ENCODE data around the gene ITGAE.
"Not testable (repeated sequence)": the region's sequence is repeated elsewhere in the genome, so short reads cannot be mapped to it uniquely, and the experiment has no call there.

ITGAE gene

DNA sequence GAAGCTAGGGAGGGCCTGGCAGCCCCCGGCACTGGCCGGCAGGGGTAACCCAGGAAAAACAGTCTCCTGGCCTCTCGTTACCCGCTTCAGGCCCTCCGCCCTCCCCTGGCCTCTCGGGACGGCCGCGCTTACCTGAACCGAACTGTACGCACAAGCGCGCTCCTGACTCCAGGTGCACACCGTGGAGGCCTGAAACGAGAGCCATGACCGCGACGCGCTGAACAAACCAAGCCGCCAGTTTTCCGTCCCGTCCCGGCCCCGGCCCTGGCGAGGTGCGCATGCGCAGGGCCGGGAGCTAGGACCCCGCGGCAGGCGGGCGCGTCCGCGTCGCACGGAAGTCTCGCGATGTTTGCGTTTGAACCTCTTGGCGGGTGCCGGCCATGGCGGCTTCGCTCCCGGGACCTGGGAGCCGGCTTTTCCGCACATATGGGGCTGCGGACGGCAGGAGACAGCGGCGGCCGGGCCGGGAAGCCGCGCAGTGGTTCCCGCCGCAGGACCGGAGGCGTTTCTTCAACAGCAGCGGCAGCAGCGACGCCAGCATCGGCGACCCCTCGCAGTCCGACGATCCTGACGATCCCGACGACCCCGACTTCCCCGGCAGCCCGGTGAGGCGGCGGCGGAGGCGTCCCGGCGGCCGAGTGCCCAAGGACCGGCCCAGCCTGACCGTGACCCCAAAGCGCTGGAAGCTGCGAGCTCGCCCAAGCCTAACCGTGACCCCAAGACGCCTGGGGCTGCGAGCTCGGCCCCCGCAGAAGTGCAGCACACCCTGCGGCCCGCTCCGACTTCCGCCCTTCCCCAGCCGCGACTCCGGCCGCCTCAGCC lies 77.2 kb downstream of the ITGAE start, which contains the start of gene HASPIN:
Gene HASPIN, plus strand, starts transcription at position 348 of the 822 bp plus-strand sequence. Its CDS starts 33 bp downstream, at position 381.
- peak; percentile 25 for DNase-seq

DNA sequence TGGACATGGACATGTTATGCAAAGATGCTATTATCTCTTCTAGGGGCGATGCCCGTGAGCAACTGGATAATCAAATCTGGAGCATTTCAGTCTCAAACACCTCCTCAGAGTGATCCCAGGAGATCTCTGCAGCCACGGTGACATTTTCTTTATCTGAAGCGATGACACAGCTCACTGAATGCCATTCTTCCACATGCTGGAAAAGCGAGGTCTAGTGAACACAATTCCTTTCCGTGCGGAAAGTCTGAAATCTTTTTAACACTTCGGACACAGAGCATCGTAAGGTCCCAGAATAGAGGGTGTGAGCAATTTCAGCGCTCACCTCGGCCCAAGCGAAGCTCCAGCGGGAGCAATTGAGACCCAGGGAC lies 77.8 kb downstream of the ITGAE start:
- no peak for DNase-seq

DNA sequence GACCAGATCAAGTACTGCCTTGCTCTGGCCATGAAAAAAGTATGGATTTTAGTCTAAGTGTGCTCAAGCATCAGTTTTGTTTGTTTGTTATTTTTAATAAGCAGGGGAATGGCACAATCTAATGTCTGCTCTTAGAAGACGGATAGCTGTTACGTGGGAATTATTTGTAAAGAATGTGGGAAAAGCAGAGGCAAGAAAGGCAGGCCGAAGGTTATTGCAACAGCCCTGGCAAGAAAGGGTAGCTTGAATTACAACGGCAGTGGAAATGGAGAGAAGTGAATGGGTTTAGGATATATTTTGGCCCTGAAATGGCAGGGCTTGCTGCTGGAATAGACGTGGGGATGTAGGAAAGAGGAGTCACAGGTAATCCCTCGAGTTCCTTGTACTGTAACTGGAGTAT lies 78.3 kb downstream of the ITGAE start:
- no peak for DNase-seq

DNA sequence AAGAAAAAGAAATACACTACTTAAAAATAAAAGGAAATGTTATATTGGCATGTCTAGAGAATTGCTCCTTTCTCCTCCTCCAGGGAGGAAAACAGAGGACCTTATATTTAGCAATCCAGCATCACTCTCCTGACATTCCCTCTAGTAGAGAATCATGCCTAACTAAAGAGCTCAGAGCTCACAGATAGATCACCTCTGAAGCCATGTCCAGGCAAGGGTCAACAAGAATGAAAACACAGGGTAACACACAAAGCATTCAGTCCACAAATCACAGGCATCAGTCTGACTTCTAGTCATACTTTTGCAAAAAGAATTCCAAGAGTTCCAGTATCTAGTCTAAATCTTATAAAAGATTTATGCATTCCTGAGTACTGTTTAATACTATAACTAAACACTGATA lies 81.7 kb downstream of the ITGAE start:
- no peak for DNase-seq

DNA sequence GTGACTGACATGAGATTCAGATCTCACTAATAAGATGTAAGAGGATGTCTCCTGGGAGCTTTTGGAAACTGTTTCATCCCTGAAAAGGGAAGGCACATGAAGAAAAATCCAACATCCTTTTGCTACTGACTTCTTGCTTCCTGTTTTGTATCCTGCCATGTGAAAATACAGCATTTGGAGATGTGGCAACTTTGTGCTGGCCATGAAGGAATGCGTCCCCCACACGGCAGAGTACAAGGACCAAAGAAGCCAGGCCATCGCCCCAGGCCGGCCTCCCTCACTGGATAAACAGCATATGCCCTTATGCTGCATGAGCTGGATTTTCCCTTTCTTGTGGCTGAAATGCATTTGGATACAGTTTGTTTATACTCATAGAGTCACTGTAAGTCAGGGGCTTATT lies 82.8 kb downstream of the ITGAE start:
- DNase-seq, result no peak

DNA sequence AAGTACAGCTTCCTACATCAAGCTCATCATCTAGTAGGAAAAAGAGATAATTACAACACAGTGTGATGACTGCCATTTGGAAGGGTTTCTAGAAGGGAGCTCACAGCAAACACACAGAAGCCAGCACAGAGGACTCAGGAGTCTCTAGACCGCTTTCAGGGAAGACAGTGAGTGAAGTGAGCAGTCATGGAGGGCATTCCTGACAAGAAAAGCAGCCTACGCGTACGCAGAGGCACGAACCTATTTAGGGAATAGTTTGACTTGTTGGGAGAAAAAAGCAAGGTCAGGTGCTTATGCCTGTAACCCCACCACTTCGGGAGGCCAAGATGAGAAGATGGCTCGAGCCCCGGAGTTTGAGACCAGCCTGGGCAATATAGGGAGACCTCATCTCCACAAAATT lies 85.7 kb downstream of the ITGAE start:
- DNase-seq, result no peak

DNA sequence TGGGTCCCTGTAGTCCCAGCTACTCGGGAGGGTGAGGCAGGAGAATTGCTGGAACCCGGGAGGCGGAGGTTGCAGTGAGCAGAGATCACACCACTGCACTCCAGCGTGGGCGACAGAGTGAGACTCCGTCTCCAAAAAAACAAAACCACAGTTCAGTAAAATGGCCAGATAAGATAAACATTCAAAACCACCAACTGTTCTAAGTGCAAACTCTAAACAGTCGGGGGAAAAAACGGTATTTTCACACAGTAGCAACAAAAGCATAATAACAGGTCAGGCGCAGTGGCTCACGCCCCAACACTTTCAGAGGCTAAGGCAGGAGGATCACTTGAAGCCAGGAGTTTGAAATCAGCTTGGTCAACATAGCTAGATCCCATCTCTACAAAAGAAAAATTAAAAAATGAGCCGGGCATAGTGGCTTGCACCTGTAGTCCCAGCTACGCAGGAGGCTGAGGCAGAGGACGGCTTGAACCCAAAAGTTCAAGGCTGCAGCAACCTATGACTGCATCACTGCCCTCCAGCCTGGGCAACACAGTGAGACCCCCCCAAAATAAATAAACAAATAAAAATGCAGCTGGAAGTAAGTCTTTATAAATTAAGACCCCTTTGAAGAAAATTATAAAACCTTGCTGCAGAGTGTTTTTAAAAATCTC lies 88.1 kb downstream of the ITGAE start:
- no peak for DNase-seq

DNA sequence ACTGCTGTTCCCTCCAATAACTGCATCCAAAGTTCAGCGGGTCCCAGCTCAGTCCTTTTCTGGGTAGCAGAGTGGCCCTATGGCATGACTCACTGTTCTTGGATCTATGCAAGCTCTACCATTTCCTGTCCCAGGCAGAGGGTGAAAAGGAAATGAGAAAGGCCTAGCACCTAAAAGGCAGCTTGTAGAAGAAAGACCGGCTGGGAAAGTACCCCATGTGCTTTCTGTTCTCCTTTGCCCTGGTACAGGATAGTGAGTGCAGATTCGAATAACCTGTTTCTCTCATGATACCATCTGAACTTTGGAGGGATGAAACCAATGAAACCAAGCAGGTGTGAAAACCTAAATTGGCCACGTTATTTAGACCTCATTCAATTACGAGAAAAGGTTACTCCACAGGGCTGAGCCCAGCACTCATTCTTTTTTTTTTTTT lies 90.0 kb downstream of the ITGAE start:
- DNase-seq, result no peak

DNA sequence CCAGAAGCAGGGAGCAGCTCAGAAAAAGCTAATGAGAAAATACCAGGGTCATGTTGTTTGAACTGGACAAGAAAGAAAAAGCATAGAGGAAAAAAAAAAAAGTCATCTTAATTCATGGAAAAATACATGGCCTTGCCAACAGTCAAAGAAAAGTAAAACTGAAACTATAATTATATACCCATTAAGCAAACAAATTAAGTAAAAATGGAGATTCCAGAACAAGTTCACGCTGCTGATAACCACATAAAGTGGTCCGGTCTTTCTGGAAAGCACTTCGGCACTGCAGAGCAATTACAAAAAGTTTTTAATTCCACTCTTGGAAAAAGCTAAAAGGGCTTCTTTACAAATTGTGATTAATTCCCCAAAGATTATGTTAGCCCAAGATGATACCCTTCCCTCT lies 92.6 kb downstream of the ITGAE start:
- no peak for DNase-seq

DNA sequence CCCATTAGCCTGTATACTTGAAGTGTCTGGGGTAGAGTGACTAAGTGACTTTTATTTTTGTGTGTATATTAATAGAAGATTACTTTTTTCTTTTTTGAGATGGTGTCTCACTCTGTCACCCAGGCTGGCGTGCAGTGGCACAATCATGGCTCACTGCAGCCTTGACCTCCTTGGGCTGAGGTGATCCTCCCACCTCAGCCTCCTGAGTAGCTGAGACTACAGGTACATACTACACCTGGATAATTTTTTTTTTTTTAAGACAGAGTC lies 95.3 kb downstream of the ITGAE start:
- DNase-seq, result not testable (repeated sequence)

DNA sequence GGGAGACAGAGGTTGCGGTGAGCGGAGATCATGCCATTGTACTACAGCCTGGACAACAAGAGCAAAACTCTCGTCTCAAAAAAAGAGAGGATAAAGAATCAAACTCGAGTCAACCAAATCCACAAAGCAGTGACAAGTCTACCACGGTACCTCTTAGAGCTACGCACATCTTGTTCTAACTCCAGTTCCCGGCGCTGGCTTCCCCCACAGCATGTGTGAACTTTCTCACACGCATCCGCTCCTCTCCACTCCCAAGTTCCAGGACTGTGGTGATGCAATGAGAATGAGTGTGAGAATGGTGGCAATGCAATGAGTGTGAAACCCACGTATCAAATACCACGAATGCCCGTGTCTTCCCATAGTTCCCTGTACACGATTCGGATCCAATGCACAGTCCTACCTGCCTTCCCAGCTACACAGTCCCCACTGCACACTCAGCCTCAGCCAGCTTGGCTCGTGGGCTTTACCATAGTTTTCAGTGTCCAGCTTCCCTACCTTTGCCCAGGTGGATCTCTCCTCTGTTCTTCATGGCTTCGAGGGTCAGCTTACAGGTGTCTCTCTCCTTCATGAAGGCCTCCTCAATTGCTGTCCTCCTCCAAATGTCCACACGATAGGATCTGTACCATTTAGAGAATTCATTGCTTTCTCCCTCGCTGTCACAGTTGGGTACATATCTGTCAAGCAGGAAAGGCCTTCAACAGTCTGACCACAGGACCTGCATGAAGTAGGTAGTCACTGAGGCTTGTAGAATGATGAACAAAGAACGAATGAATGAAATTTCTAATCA lies 95.9 kb downstream of the ITGAE start:
- no peak for DNase-seq

DNA sequence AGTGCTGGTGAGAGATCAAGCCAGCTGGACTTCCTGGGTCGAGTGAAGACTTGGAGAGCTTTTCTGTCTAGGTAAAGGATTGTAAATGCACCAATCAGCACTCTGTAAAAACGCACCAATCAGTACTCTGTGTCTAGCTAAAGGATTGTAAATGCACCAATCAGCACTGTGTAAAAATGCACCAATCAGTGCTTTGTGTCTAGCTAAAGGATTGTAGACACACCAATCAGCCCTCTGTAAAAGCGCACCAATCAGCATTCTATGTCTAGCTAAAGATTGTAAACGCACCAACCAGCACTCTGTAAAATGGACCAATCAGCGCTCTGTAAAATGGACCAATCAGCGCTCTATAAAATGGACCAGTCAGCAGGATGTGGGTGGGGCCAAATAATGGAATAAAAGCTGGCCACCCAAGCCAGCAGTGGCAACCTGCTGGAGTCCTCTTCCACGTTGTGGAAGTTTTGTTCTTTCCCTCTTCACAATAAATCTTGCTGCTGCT lies 98.9 kb downstream of the ITGAE start:
- DNase-seq, result not testable (repeated sequence)

DNA sequence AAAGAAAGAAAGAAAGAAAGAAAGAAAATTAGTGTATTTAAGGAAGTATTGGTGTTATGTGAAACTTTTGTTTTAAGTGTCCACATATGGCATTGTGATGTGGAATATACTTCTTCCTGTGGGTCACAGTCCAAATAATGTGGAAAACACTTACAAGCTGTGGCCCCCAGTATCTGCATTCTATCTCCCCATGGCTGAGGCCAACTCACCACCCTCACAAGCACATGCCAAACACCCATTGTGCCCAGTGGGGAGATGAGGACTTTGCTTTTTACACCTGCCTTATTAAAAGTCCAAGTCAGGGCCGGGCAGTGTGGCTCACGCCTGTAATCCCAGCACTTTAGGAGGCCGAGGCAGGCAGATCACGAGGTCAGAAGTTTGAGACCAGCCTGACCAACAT lies 101.0 kb downstream of the ITGAE start:
- no peak for DNase-seq

DNA sequence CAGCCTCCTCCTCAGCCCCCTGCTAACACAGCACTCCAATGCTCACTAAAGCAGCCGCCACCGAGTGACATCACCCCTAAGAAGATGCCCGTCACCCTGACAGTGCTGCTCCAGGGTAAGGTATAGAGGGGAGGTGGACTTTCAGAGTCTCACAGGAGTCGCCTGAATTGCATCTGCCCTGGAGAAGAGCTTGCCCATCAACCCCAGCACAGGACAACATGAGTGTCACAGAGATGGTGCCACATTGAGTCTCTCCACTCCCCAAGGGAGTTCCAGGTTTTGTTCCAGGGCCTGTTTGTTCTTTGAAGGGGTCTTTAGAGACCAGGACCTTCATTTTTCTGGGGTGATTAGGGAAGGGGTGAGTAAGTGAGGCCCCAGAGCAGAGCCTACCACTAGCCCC lies 102.8 kb downstream of the ITGAE start:
- DNase-seq, result no peak

DNA sequence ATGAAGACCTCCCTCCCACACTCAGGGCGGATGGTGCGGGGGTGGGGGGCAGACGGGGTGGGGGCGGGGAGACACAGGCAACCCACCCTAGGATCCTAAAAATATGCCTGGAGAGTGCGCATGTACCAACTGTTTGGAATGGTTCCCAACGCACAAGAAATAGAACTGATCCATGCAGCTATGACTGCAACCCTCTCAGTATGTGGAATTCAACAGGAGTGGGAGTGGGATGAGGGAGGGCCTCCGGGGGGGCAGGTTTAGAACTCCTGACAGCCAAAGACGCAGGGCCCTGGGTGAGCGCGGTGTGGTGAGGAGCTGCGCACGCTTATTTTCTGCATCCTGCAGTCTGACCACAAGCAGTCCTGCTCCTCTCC lies 103.9 kb downstream of the ITGAE start:
- no peak for DNase-seq

DNA sequence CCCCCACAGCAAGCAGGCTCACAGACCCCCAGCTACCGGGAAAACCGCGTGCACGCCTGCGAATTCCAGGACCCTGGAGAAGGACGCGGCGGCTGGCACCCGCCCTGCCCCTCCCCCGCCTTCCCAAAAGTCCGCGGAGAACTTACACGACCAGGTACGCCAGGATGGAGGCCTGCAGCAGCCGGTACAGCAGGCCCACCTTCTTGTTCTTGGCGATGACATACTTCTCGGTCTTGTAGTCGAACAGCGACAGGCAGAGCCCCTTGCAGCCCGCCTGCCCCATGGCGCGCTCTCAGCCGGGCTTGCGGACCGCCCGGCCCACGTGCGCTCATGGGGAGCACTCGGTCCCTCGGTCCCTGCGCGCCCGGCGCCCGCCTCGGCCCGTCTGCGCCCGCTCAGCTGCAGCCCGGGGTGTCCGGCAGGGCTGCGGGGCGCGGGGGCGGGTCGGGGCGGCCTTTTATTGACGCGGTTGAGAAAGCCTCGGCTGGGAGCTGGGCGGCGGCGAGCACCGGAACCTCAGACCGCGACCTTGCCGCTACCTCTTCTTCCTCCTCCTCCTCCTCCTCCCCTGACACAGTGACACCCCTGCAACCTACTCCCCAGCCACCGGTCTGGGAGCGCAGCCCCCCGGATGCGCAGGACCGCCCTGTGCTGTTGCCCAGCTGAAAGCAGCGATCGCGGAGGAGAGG lies 105.1 kb downstream of the ITGAE start, which contains the start of gene P2RX5:
Gene P2RX5, minus strand, starts transcription at position 433 of the 689 bp plus-strand sequence. Its CDS starts 150 bp downstream, at position 283.
- DNase-seq, result no peak

DNA sequence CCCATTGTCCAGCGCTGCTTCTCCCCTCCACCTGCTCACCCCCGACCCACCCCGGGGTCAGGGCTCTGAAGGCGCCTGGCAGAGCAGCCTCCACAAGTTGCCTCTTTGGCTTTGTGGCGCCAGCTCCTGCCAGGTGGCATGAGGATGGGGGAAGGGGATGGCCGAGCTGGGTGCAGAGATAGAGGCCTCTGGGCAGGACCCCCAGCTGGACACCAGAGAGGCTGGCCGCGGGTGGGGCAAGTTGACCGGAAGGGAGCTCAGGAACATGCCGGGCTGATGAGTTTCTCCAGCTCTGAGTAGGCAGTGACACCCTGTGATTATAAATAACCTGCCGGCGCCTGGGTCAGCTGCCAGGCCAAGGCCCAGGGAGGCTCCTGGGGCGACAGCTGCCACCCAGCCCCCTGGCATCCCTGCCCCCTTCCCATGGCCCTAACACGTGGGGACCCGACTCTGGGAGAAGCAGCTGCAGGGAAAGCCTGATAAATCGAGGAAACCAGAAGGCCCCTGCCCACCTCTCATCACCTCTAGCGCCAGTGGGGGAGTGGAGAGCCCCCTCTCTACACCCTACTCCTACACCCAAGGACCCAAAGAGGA lies 105.8 kb downstream of the ITGAE start:
- no peak for DNase-seq

DNA sequence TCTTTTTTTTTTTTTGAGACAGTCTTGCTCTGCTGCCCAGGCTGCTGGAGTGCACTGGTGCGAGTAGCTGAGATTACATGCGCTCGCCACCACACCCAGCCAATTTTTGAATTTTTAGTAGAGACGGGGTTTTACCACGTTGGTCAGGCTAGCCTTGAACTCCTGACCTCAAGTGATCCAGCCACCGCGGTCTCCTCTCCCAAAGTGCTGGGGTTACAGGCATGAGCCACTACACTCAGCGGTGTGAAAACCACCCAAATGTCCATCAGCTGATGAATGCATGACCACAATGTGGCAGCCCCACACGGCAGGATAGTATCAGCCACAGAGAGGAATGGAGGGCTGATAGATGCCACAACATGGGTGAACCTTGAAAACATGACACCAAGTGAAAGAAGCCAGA lies 107.2 kb downstream of the ITGAE start:
- no peak for DNase-seq

DNA sequence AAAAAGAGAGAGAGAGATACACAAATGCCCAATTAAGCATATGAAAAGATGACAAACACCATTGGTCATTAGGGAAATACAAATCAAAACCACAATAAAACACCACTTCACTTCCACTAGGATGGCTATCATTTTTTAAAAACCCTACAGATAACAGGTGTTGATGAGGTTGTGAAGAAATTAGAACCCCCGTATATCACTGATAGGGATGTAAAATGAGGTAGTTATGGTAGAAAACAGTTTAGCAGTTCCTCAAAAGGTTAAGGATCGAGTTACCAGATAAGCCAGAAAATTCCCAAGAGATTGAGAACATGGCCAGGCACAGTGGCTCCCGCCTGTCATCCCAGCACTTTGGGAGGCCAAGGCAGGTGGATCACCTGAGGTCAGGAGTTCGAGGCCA lies 107.8 kb downstream of the ITGAE start:
- no peak for DNase-seq

DNA sequence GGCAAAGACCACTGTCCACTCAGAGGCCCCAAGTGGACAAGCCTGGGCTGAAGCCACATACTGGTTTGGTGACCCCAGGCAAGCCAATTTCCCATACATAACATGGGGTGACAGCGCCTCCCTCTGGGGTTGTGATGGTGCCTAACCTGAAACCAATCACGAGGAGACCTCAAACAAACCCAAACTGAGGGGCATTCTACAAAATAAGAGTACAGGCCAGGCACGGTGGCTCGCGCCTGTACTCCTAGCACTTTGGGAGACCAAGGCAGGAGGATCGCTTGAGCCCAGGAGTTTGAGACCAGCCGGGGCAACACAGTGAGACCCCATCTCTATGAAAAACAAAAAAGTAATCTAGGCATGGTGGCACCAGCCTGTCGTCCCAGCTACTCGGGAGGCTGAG lies 108.6 kb downstream of the ITGAE start:
- DNase-seq, result no peak

DNA sequence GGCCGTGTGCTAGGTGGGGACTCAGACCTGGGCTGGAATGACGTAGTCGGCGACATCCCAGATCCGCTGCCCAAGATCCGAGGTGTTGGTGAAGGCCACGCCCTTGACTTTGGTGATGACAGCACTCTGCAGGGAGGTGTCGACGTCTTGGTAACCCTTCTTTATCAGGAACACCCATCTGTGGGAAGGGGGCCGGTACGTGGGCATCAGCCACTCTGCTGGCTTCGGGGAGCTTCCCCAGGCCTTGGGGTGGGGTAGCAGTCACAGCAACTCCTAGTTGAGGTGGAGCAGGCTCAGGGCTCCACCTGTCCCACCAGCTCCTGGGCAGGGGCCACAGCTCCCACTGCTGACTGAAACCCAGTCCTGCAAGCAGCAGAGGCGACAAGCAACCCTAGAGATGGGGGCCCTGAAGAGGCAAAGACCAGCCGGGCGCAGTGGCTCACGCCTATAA lies 109.3 kb downstream of the ITGAE start:
- no peak for DNase-seq

DNA sequence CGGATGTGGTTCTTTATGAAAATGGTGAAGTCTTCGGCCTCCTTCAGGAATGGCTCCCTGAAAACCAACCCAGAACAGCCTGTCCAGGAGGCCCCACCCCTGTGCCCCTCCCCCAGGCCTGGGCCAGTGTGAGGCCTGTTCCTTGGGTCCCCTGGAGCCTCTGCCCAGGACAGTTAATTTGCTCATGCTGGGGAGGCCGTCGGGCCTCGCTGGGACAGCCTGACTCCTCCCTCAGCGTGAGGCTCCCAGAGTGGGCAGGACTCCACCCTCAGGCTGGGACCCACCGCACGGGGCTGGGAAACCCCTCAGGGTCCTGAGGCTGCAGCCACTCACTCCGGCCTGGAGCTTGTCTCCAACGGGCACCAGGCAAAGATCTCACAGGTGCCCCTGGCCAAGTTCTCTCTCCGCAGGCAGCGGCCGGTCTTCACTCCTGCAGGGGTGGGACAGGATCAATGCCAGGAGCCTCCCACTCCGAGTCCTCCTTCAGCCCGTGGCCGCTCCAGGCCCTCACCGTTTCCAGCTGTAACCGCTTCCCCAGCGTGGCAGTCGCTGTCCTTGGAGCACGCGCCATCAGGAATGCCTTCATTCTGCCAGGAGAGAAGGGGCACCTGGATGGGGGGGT lies 110.8 kb downstream of the ITGAE start:
- DNase-seq, result no peak

All from DMS 273 treated with DMSO at 0.1 percent for 48 hours (cell line).